NK-92 (cell line): ENCODE results near the gene SLC13A5.
"Not testable (repeated sequence)": the region's sequence is repeated elsewhere in the genome, so short reads cannot be mapped to it uniquely, and the experiment has no call there.

Experiments used
- DNase-seq: peaks from one replicate; lab custom pipeline; 2025; ENCODE audit not compliant: unreplicated experiment; lab: John Stamatoyannopoulos, UW

The SLC13A5 gene

DNA sequence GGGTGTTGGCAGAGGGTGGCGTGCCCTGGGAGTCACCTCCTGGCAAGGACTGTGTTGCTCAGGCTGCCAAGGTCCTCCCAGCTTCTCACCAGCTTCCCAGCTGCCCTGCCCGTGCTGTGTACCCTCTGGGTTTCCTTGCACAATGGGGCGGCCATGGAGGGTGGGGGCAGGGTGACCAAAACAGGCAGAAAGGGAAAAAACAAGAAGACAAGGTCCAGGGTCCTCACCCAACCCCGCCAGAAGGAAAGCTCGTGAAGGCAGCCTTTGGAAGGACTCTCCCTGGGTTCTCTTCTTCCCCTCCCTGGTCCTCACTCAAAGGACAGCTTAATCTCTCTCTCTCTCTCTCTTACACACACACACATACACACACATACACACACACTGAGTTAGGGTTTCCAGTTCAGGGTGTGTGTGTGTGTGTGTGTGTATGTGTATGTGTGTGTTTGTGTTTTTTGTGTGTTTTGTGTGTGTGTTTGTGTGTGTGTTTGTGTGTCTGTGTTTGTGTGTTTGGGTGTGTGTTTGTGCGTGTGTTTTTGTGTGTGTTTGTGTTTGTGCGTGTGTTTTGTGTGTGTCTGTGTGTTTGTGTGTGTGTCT, 2.0 kb downstream of the SLC13A5 start:
- no peak for DNase-seq

DNA sequence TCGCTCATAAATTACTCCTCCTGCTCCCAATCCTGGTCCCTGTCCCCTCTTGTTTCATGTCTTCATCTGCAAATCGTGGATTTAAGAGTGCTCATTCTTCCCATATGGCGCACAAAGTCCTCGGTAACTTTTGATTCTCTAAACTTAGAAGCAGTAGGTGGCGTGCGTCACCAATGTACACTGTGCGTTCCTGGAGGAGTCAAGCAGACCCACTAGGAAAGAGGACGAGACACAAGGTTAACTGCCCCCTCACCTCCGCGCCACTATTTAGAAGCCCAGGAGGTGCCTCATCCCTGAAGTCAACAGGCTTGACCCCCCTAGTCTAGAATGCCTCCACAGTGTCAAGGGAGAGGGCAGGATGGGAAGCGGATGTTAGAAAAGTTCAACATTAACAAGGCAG, 2.9 kb downstream of the SLC13A5 start:
- no peak for DNase-seq

DNA sequence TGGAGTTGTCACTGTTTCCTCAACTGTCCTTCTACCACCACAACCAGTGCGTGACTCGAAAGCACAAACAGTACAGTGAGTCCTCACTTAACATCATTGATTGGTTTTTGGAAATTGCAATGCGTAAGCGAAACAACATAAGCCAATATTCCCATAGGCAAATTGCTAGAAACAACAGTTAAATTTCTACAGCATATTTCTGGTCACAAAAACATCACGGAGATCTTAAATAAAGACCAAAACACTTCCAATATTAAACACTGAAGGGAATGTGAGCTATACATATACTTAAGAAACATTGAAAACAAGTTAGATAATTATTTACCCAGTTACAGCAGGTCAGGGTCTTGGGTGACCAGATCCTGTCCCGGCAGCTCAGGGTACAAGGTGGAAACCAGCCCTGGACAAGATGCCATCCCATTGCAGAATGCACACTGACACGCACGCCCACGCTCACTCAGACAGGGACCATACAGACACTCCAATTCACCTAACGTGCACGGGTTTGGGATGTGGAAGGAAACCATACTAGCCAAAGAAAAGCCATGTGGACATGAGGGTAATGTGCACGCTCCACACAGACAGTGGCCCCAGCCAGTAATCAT, 4.7 kb downstream of the SLC13A5 start:
- no peak for DNase-seq

DNA sequence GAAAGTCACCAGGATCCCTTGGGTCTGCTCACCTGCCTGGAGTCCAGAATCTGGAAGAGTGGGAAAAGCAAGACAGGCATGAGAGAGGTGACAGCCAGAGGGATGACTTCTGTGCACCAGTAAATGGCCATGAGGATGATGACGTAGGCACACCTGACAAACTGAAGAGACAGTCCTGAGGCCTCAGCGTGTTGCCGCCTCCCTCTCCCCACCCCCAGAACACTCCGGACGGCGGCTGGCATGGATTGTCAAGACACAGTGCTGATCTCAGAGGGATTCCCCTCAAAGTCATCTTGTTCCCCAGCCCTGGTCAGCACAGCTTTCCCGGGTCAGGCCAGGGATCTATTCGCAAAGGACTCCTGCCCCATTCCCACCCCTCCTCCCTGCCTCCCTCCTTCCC, 6.2 kb downstream of the SLC13A5 start:
- DNase-seq, result no peak

DNA sequence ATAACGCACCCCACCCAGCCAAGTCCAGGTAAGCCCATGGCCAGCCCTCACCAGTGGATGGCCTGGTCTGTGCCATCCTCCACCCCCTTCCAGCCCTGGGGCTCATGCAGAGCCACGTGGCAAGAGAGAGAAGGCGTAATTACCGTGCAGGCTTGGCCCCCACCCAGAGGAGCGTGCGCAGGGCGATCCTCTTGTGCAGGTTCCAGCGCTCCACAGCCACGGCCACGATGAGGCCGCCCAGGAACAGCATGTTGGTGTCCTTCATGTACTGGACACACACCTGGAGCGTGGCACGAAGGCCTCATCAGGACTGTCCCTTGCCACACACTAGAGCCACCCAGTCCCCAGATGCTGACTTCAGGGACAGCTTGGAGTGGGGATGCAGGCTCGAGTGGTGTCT, 6.7 kb downstream of the SLC13A5 start:
- no peak for DNase-seq

DNA sequence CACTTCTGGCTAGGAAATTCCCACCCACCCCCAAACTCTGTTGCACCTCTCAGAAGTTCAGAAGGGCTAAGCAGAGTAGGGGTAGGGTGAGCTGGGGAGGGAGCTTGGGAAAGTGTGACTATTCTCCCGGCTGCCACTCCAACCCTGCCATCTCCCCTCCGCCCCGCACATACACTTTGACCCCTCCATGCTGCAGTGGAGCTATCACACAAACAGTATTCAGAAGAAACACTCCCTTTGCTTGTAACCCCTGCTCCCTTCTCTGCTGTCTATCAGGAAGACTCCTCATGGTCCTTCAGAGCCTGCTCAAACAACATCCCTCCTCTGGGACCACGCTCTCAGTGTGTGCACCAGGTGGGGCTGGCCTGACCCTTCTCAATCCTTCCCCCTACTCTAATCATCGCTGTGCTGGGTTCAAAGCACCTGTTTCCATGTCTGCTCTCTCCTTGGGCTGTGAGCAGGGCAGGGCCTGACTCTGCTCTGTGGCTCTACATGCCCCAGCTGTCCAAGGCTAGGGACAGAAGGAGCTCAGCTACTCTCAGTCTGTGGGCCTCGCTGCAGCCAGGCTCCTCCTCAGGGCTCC, 8.6 kb downstream of the SLC13A5 start:
- DNase-seq, result no peak

DNA sequence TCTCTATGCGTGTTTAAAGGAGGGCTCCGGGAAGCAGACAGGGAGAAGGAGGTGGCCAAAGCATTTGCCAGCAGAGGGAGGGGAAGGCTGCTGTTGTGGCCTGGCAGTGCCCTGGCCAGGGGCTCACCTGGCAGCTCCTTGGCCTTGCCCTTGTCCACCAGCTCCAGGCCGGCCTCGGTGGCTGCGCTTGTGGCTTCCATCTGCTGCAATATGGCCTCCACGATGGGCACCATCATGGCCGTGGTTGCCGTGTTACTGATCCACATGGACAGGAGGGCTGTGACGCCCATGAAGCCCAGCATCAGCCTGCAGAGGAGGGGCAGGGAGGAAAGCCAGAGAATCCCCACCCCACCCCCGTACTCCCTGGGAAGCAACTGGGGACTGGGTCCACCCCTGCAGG, 9.4 kb downstream of the SLC13A5 start:
- DNase-seq, result no peak

DNA sequence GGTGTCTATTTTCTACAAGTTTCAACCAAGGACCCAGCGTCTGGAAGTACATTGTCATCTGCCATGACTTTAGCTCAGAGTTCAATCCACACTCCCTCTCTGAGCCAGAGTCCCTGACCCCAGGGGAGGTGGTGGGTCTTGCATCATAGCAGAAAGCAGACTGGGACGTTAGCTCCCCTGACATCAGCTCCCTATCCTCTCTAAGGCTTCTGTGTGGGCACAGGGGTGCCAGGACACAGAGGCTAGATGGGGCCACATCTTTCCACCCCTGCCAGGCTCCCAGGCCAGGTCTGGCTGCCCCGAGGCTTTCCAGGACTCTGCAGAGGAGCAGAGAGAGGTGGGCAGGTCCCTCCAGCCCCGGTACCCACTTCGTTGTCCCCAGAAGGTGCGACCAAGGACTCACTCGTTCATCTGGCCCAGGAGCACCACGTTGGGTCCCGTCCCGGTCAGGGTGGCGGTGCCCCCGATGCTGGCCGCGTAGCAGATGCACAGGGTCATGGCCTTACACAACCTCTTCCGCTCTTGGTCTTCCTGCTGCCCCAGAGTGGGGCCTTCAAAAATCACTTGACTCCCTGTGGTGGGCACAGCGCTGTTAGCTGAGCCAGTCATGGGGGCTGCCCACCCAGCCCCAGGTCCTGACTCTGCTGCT, 10.5 kb downstream of the SLC13A5 start:
- DNase-seq, result no peak

DNA sequence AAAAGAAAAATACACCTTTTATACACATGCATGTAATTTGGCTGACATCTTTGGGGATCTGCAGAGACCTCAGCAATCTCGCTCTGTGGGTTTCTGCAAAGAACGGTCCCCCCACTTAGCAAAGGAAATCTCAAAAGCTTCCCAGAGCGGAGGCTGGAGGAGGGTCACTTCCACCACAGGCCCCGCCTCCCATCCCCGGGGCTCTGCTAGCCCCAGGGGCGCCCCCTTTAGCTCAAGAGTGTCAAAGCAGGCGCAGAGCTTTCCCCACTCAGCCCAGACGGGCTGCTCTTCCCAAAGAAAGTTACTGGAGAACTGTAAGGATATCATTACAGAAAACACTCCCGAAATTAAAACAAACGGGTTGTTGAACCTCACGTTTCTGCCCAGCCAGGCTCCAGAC, 11.4 kb downstream of the SLC13A5 start:
- no peak for DNase-seq

DNA sequence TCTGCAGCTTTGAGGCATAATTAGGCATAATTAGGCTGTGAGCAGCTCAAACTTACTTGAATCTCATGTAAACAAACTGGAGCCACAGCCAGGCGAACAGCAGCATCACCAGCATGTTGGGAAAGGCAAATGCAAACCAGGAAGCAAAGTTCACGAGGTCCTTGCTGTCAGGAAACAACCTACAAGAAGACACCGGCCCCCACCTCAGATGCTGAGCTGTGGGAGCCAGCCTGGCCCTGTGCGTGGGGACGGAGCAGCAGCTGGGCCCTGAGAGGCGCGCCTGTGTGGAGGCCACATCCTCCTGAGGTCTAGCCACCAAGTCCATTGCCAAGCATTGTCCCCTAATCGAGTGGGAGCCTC, 12.2 kb downstream of the SLC13A5 start:
- no peak for DNase-seq

DNA sequence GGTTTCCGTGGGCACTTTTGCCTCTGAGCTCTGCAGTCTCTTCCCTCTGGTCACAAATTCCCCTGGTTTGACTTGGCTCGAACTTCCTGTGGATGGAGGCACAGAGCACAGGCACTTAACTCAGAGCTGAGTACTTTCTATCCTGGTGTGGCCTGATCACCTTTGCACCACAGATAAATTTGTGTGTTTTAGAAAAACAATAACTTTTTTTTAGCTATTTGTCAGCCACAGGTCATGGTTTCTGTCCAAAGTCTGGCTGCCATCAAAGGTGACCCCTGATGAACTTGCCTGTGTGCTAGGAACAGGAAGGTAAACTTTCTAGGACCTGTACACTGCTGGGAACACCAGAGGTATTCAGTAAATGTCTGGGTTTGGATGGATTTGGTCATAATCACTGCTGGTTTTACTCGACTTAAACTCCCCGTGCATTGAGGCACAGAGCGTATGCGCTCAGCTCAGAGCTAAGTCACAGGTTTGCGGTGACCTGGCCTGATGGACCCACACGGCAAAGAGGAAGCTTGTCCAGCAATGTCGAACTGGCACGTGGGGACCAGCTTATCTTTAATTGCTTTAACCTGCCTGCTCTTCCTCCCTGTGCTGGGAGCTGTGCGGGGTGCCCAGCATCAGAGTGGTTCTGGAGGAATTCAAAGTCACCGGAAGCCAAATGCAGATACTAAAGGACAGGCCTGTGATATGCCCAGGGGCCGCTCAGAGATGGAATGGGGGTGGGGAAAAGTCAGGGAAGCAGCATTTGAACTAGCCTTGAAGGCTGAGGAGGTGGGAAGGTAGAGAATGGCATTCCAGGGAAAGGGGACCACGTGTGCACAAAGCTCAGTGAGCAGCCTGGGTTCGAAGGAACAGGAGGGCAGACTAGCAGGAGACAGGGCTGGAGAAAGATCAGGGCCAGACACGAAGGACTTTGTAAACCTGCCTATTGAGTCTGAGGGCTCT, 12.9 kb downstream of the SLC13A5 start:
- DNase-seq, result no peak

DNA sequence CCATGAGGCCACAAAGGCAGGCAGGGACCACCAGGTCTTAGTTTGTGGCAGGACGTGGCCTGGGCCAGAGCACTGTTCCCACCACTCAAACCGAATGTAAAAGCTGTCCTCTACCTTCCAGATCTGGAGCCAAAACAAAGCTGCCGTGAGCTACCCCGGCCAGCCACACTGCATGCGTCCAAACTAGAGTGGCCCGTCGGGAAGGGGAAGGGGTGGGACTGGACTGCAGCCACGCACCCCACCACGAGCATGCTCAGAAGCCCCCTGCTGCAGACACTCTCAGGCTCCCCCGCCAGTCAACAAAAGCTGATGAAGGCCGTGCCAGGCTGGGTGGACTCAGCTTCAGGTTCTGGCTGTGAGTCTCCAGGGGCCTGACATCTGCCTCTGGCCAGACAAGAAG, 15.2 kb downstream of the SLC13A5 start:
- DNase-seq, result no peak

DNA sequence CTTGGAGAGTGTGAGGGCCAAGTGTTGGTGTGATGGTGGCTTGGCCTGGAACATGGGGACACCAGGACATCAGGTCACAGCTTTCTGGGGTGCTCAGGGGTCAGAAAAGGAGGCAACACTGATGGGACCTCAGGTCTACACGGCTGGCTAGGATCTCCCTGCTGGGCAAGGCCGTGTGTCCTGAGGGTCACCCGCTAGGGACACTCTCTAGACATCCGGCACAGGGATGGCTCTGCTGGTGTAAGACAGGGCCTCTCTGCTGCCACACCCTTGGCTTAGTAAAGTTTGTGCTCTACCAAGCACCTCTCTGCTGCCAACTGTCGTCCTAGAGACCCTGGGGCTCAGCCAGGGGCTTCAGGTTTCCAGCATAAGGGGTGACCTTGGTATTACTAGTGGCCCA, 16.3 kb downstream of the SLC13A5 start:
- DNase-seq, result no peak

DNA sequence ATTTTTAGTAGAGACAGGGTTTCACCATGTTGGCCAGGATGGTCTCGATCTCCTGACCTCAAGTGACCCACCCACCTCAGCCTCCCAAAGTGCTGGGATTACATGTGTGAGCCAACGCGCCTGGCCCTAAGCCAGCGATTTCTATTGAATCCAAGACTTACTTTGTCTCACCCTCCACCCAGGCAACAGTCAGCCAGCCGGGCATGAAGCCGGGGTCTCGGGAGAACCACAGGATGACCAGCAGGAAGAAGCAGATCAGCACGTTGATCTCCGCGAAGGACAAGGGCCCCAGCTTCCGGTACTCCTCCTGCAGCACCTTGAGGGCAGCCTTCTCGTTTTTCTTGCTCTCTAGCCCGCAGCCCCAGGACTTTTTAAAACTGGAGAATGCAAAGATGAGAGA, 17.6 kb downstream of the SLC13A5 start:
- no peak for DNase-seq

DNA sequence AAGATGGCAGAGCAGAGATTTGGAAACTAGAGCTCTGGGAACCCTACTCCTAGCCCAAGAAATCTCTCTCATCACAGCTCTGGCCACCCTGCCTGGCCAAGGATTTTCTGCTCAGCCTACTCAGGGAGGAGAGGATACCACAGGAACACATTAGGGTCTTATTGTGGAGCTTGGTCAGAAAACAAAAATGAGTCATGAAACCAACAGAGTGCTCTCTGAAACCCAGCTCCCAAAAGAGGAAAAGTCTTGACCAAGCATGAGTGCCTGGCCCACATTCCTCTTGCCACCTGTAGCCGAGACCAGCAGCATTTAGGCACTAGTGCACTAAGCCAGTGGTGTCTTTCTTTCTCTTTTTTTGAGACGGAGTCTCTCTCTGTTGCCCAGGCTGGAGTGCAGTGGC, 18.1 kb downstream of the SLC13A5 start:
- no peak for DNase-seq

DNA sequence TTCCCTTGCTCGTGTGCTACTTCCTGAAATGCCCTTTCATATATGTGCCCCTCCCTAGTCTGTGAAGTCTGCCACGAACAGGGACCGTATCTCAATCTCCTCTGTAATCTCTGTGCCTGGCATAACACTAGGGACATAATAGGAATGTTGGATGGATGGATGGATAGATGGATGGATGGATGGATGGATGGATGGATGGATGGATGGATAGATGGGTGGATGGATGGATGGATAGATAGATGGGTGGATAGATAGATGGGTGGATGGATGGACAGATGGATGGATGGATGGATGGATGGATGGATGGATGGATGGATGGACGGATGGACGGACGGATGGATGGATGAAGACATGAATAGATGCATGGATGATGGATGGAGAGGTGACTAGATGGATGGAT, 21.2 kb downstream of the SLC13A5 start:
- DNase-seq, result not testable (repeated sequence)

DNA sequence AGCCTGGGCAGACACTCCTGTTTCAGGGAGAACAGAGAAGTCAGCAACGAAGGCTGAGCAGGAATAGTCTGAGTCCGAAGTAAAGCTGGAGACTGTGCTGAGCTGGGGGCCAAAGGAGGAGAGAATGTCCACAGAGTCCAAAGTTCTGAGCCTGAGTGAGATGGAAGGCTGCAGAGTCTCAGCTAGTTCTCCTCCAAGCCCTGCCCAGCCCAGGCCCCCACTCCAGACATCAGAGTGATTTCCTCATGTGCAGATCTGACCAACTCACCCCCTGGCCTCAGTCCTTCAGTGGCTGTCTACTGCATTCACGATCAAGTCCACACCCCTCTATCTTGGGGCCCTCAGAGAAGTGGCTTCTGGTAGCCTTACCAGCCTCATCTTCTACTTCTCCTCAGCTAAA, 21.6 kb downstream of the SLC13A5 start:
- DNase-seq, result no peak

DNA sequence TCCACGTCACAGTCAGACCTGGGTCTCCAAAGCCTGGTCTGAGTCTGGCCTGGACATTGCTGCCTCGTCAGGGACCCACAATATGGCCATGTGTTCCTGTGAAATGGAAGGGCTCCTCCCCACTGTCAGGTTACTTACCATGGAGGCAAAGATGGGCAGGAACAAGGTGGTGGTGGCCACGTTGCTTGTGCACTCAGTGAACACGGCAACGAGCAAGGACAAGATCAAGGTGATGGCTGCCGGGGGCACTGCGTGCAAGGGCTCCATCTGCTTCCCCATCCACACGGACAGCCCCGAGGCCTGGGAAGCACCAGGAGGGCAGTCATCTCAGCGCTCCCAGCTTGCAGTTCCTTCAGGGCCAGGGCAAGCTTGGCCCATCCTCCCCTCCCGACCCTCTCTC, 22.5 kb downstream of the SLC13A5 start:
- DNase-seq, result no peak

DNA sequence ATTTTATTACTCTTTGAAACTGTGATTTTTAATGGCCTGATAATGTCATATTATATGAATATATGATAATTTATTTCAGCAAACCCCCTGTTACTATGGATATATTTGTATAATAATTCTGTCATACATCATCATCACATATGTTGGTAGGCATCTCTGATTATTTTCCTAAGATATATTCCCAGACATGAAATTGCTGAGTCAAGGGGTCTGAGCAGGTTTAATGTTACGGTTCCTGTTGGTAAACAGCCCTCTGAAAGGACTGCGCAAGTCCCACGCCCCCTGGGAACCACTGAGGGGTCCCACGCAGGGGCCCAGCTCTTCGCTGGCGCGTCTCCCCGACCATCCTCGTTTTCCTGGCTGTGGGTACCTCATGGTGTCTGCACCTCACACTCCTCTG, 24.2 kb downstream of the SLC13A5 start:
- no peak for DNase-seq

DNA sequence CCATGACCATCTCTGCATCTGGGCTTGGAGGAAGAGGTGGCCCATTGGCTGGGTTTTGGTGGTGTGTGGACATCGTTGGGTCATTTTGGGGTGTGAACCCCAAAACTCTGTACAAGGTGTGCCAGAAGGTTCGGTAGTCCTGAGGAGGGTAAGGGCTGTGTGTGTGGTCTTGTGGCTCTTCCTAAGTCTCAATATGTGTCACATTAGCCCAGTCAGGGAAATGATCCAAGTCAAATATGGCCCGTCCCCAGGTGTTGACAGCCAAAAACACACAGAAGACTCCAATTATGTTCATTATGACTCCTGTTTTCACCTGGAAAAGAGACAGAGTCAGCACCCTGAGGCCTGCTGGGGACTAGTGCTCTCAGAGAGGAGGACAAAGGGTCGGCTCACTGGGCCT, 27.1 kb downstream of the SLC13A5 start:
- DNase-seq, result no peak
